HTERT RPE-1 (cell line): ENCODE measurements around the gene CNTNAP1.
"Not testable (repeated sequence)": the region's sequence is repeated elsewhere in the genome, so short reads cannot be mapped to it uniquely, and the experiment has no call there.

Experiments
- in situ Hi-C: fragments of 300-500 bp; cut with MboI; formaldehyde crosslinking; loops from 4 replicates; pipeline ENCODE4 v1.14.3; 2020; ENCODE audit warnings: low sequenced_read_pairs

CNTNAP1 gene

DNA sequence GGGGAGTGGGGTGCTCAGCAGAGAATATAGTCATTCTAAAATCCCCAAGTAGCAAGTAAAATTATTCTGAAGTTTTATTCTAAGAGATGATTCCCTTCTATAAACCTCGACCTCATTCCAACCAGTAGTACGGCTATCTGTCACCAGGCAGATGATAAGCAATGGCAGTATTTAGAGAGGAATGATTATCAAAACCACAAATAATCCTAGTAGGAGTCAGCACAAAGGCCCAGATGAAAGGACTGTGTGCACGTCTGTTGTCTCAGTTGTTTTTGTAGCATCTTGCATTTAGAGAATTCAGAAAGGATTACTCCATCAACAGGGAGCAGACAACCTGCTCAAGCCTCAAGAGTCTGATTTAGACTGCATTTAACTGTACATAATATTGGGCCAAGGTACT, 41.3 kb downstream of the CNTNAP1 start:
- in situ Hi-C loops: no loop called here

- in situ Hi-C loops: no loop called here
Observed at GRCh38 chr17:42725143-42725542, 42.8 kb downstream of the CNTNAP1 start.

DNA sequence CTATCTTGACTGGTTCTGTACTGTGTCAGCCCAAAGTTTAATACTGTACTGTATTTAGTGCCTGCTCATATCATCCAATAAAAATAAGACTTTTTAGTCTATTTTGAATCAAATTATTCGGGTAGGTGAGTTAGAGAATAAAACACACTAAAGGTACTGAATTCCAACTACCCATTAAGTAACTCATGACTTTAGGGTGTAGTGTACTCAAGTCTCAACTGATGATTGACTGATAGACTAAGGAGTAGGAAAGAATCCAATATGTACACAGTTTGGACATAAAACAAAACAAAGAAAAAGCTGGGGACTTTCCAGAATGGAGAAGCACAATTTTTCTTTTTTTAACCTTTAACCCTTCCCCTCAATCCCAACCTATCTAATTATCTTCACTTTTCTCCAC, 58.4 kb downstream of the CNTNAP1 start:
- in situ Hi-C loops: no loop called here

GRCh38 chr17:42742916-42743315, 60.6 kb downstream of the CNTNAP1 start:
- in situ Hi-C loops: not testable (repeated sequence)

GRCh38 chr17:42743595-42744282, 61.4 kb downstream of the CNTNAP1 start:
- in situ Hi-C loops: no loop called here

GRCh38 chr17:42744283-42744805, 62.0 kb downstream of the CNTNAP1 start:
- in situ Hi-C loops: no loop called here

DNA sequence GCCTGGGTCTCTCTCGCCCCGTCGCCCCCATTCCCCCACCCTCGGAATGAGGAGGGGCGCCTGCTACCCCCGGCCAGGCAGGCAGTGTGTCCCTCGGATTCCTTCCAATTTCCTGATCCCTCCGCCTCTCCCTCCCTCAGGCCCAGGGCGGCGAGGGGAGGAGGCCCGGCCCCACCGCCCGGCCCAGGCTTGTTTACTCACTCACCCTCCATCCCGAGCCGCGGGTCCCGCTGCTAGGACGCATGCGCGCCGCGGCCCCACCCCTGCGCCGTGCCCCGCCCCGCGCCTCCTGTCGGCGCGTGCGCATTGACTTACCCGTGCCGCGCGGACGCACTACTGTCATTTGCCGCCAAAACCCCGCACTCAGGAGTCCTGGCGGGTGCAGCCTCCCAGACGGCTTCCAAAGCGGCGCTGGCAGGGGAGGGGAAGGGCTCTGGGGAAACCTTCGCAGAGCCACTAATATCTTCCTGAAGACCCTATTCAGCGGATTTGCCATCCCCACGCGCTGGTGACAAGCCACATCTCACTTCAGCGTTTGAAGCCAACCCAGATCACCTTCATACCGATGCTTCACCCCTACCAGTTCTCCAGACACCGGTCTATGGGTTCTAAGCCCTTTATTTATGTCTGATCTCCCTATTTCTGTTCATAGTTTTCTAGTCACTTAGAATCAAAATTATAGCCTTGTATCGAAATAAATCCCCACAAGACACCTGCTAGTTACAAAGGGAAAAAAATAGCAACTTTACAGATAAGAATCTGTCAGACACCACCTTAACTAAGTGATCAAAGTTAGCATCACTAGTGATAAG, 62.7 kb downstream of the CNTNAP1 start, which contains the start of gene EZH1:
Gene EZH1, minus strand, starts transcription at position 235 of the 812 bp plus-strand sequence. CDS start 16,099 bp downstream, outside the sequence.
- in situ Hi-C loops: no loop called here

DNA sequence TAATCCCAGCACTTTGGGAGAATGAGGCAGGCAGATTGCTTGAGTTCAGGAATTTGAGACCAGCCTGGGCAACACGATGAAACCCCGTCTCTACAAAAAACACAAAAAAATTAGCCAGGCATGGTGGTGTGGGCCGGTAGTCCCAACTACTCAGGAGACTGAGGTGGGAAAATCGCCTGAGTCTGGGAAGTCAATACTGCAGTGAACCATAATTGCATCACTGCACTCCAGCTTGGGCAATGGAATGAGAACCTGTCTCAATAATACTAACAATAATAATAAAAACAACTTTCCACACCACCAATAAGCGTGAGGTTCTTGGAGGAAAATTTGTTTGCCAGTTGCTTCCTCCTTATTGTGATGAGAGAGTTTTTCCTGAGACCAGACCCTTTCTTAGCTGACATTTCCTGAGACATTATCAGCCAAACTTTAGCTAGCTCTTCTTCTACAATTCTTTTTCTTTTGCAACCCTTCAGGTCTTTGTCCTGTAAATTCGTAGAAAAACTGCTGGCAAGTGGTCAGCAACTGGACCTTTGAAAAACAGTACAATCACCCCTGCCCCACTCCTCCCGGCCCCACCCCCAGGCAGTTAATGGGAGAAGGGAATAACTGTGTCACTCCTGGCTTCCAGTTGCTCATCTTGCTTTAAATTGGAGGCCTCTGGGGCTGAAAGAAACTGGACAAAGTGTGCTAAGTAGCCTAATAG, 66.0 kb downstream of the CNTNAP1 start:
- in situ Hi-C loops: no loop called here

- in situ Hi-C loops: no loop called here
Observed at GRCh38 chr17:42748908-42749798, 66.8 kb downstream of the CNTNAP1 start.
